Choroid plexus epithelial cell (primary cell): Measurements from ENCODE around the gene IFFO2.

Experiments used
- DNase-seq: peaks from one replicate; pipeline ENCODE4 v3.0.0-alpha.2; 2010; ENCODE audit warnings: low read depth
- H3K4me3 ChIP-seq: 2 replicates; pipeline ENCODE4 v1.5.1; 2011; ENCODE audit warnings: low read depth, mild to moderate bottlenecking, control low read depth, low read length, moderate library complexity
- TF ChIP-seq, protein P1 (sequence below): conservative IDR thresholded peaks from 2 replicates; pipeline ENCODE4 v1.5.1; 2011; ENCODE audit warnings: low read depth, mild to moderate bottlenecking, control low read depth, inconsistent platforms, low read length, moderate library complexity

Gene IFFO2

DNA sequence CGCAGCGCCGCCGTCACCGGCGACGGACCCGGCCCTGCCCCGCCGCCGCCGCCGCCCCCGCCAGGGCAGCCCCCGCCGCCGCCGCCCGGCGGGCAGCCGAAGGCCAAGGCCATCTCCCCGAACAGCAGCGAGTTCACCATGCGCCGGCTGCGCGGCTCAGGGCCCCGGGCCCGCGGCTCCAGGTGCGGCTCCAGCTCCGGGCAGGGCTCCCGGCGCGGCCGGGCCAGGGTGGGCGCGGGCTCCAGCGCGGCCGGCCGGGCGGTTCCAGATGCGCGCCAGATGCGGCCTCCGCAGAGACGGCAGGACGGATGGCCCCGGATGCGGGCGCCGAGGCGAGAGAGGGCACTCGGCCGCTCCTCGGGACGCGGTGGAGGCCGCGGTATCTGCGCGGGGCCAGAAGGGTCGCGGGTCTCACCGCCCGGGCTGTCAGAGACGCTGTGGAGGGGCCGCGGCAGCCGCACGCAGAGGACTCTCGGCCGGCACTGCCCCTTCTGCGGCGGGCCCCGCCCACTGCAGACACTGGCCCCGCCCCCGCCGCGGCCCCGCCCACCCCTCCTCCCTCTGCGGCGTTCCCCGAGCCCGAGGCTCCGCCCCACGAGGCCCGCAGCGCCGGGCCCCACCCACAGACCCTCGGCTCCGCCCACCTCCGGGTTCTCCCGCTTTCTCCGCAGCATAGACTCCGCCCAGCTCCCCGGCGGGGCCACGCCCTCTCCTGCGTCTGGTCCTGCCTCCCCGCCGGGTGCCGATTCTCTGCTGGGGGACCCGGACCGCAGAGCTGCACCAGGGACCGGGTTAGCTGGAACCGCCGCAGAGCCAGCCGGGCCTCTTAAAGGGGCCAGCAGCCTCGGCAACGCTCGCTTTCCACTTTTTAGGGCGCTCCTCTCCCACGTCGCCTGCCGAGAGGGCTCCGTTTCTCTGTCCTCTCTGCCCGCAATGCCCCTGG, at the start of gene IFFO2:
TSS of gene IFFO2 (minus strand) at position 484 of the 943 bp plus-strand sequence. CDS start at position 140, 344 bp downstream.
- TF ChIP-seq, protein P1, sequence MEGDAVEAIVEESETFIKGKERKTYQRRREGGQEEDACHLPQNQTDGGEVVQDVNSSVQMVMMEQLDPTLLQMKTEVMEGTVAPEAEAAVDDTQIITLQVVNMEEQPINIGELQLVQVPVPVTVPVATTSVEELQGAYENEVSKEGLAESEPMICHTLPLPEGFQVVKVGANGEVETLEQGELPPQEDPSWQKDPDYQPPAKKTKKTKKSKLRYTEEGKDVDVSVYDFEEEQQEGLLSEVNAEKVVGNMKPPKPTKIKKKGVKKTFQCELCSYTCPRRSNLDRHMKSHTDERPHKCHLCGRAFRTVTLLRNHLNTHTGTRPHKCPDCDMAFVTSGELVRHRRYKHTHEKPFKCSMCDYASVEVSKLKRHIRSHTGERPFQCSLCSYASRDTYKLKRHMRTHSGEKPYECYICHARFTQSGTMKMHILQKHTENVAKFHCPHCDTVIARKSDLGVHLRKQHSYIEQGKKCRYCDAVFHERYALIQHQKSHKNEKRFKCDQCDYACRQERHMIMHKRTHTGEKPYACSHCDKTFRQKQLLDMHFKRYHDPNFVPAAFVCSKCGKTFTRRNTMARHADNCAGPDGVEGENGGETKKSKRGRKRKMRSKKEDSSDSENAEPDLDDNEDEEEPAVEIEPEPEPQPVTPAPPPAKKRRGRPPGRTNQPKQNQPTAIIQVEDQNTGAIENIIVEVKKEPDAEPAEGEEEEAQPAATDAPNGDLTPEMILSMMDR, result no peak
- H3K4me3 ChIP-seq, result peak within 1 kb of the TSS; percentile 78
- peak; percentile 94 for DNase-seq

DNA sequence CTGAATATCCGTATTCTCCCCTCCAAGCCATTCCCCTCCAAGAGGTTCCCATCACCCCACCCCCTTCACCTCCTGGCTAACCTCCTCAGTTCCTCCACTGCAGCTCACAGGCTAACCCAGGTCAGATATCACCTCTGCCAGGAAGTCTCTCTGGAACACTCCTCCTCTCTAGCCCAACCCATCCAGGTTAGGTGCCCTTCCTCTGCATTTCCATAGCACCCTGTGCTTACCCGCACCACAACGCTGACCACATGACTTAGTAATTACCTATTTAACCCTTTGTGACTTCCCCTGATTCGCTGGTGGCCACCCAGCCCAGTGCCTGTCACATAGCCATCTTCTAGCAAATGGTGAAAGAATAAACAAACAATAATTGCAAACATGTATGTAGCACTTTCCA, 49.5 kb upstream of the IFFO2 start:
- DNase-seq, result no peak
- no peak overlapping the region for H3K4me3 ChIP-seq
- TF ChIP-seq, protein P1, result no peak

DNA sequence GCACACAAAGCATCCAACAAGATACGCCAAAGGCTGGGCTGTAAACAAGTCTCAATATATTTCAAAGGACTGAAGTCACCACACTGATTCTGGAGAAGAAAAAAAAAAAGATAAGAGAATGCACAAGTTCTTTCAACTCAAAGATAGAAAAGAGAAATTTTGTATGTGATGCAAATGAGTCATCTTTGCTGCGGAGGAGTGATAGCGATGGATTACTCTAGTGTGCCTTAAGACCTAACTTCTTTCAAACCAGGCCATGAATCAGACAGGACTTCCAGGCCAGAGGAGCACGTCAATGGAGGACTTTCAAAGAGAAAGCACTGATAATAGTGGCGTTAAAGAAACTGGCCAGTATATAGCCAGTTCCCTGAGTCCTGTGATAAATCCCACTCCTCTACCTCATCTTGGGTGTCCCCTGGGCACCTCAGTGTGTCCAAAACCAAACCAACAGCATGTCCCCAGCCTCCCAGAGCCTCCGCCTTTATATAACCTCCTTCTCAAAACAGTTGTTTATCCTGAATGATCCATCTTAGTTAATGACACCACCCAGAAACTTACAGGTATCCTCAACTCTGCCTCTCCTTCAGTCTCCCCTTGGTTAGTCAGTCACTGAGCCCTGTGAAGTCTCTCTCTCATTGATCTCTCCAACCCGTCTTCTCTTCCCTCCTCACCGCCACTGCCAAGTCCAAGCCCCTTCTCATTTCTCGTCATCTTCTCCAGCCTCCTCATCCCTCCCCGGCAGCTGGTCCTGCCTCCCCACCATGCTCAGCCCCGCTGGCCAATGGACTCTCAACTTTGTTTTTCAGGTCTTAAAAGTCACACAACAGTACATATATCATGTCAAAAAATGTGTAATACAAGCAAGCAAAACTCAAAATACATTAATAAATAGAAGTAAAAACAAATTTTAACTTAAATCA, 47.2 kb upstream of the IFFO2 start:
- peak; percentile 50 for DNase-seq
- TF ChIP-seq, protein P1, result no peak
- H3K4me3 ChIP-seq, result no peak overlapping the region

- no peak overlapping the region for H3K4me3 ChIP-seq
- peak; percentile 31 for DNase-seq
- TF ChIP-seq, protein P1, result no peak
These were observed 43.6 kb upstream of the IFFO2 start for GRCh38 chr1:19000065-19000464.

GRCh38 chr1:18999359-18999758, 42.9 kb upstream of the IFFO2 start:
- H3K4me3 ChIP-seq, result no peak overlapping the region
- no peak for DNase-seq
- TF ChIP-seq, protein P1, result no peak

DNA sequence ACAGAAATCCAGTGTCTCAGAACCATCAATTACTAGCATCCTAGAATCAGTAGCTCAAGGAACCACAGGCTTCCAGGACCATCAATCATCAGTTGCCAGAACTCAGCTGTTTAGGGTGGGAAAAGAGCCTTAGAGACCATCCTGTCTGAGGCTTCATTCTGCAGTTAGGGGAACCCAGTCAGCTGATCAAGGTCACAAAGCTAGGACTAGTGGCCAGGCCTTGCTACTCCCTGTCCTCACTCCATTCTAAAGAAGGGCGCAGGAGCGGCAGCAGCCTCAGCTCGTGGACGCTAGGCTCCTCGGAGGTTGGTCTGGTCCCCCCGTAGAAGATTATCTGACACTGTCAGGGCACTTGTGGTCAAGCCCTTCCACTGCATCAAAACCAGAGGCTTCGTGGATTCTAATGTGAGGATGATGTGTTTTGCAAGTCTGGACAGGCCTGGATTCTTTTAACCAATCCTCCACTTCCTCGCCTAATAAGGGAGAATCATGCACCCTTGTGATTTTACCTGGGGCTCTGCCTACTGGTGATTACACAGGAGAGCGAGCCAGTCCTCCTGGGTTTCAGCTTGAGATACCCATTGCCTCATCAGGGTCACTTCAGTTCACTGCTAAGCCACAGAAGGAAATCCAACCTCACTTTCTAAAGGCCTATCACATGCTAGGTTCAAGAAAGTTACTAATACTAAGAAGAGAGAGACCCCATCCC, 41.7 kb upstream of the IFFO2 start:
- no peak overlapping the region for H3K4me3 ChIP-seq
- DNase-seq, result peak; percentile 20
- TF ChIP-seq, protein P1, result no peak
